OCI-LY7 (cell line): ENCODE measurements around the gene PTGDS. TPM values are rescaled to one million over a fixed set of nuclear protein-coding genes. Genes with fewer than 3 reads are reported as not detected.

Experiments
- BruUV-seq: library from RNA; stranded (reverse); fragments of 400-500 nt; replicated peaks from 2 replicates; lab custom pipeline; 2021; lab: Mats Ljungman, UMichigan
- CTCF ChIA-PET: fragments of 300-600 bp; sonication (Branson Sonifier 250); formaldehyde crosslinking; loops from one replicate; lab custom pipeline; 2022; ENCODE audit warnings: antibody characterized with exemption; ENCODE audit not compliant: unreplicated experiment; lab: Charles Lee
- POLR2A ChIA-PET: fragments of 300-600 bp; sonication (Branson Sonifier 250); formaldehyde crosslinking; loops from one replicate; lab custom pipeline; 2022; ENCODE audit warnings: antibody characterized with exemption; lab: Charles Lee
- DNase-seq: peaks from one replicate; pipeline ENCODE4 v3.0.0-alpha.2; 2015; ENCODE audit warnings: low spot score
- H2AFZ ChIP-seq: fragments of 200-600 bp; sonication (generic), shearing (Covaris generic); 2 replicates; pipeline ENCODE4 v1.6.1; 2014; ENCODE audit warnings: mild to moderate bottlenecking, antibody characterized with exemption, low read length, moderate library complexity
- H3K27ac ChIP-seq: fragments of 200-600 bp; sonication (generic); 2 replicates; pipeline ENCODE4 v1.5.1; 2014; ENCODE audit warnings: mixed run types, low read depth, mild to moderate bottlenecking, moderate library complexity, low read length, inconsistent platforms; ENCODE audit not compliant: poor library complexity, severe bottlenecking
- H3K36me3 ChIP-seq: fragments of 200-600 bp; sonication (generic); 2 replicates; pipeline ENCODE4 v1.6.1; 2014; ENCODE audit warnings: mild to moderate bottlenecking, antibody characterized with exemption, low read length, moderate library complexity, mixed read lengths; ENCODE audit not compliant: insufficient read depth
- H3K4me1 ChIP-seq: fragments of 200-600 bp; sonication (generic); 2 replicates; pipeline ENCODE4 v1.5.1; 2014; ENCODE audit warnings: mild to moderate bottlenecking, low read length; ENCODE audit not compliant: insufficient read depth, poor library complexity, severe bottlenecking
- H3K4me2 ChIP-seq: fragments of 200-600 bp; sonication (generic); 2 replicates; pipeline ENCODE4 v1.6.1; 2014; ENCODE audit warnings: mild to moderate bottlenecking, low read length
- H3K4me3 ChIP-seq: fragments of 200-600 bp; sonication (generic); 2 replicates; pipeline ENCODE4 v1.5.1; 2014; ENCODE audit warnings: mild to moderate bottlenecking, low read depth, low read length; ENCODE audit not compliant: poor library complexity, severe bottlenecking
- H3K79me2 ChIP-seq: fragments of 200-600 bp; sonication (generic); 2 replicates; pipeline ENCODE4 v1.6.1; 2016; ENCODE audit warnings: low read depth, mild to moderate bottlenecking, low read length, moderate library complexity, mixed read lengths; ENCODE audit not compliant: insufficient read depth
- H3K9me2 ChIP-seq: fragments of 200-600 bp; sonication (generic); 2 replicates; pipeline ENCODE4 v1.6.1; 2016; ENCODE audit warnings: mild to moderate bottlenecking, low read length, mixed read lengths; ENCODE audit not compliant: insufficient read depth
- H3K9me3 ChIP-seq: fragments of 200-600 bp; sonication (generic); 2 replicates; pipeline ENCODE4 v1.6.1; 2014; ENCODE audit warnings: mild to moderate bottlenecking, mixed run types, low read length, mixed read lengths
- H4K20me1 ChIP-seq: fragments of 200-600 bp; sonication (generic); 2 replicates; pipeline ENCODE4 v1.6.1; 2014; ENCODE audit warnings: mild to moderate bottlenecking, antibody characterized with exemption, low read length, moderate library complexity, mixed read lengths; ENCODE audit not compliant: insufficient read depth
- EZH2phosphoT487 ChIP-seq: fragments of 200-600 bp; sonication (generic); IDR thresholded peaks from 2 replicates; pipeline ENCODE4 v1.6.1; 2018; ENCODE audit warnings: low read depth, borderline replicate concordance, mild to moderate bottlenecking, mixed run types, antibody characterized with exemption, low read length, moderate library complexity, mixed read lengths
- intact Hi-C: fragments of 100-400 bp; cut with micrococcal nuclease; formaldehyde crosslinking; loops from one replicate; pipeline ENCODE4 v1.10.0; 2022; ENCODE audit not compliant: unreplicated experiment
- total RNA-seq, 2 experiments: library from RNA; depleted of rRNA in 1 of 2; stranded (reverse); fragments of >200 nt in 1 of 2; shearing (Covaris generic) in 1 of 2; gene quantifications; 2 replicates each; pipeline ENCODE4 v1.2.3, GENCODE V29; 2014 to 2022
- TF ChIP-seq, protein P1 (sequence below): fragments of 200-600 bp; sonication (generic); conservative IDR thresholded peaks from 2 replicates; pipeline ENCODE4 v1.5.1; 2014; ENCODE audit warnings: mild to moderate bottlenecking, antibody characterized with exemption, low read length, moderate library complexity, mixed read lengths

The PTGDS gene
- total RNA-seq, 2 experiments from 2014 or later, result not detected

DNA sequence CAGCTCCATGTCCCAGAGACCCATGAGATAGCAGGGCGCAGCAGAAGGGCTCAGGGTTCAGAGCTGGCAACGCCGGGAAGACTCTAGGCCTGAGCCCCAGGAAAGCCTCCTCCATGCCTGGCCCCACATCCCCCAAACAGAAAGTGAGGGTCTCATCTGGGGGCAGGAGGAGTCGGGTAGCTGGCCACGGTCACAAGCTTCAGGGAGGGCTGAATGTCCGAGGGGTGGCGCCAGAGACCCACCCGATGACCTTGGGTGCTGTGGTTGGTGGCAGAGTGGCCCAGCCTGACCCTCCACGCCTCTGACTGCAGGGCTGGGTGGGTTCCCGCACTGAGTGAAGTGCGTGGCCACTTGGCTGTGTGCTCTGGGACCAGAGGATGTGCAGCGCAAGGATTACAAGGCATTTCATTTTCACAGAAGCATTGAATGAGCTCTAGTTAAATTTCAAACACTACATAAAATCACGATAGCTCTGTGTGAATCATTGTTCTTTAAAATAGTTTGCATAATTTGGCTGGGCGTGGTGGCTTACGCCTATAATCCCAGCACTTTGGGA is 29.3 kb upstream of the PTGDS start:
- no peak overlapping the region for H3K27ac ChIP-seq
- H3K9me3 ChIP-seq, result no peaks in the 10 kb centered on the region
- DNase-seq, result peak; percentile 48

GRCh38 chr9:136949239-136949816 is 28.0 kb upstream of the PTGDS start:
- Histone ChIP-seq H3K9me3 (no peaks in the 10 kb centered on the region), H3K4me3 (peak overlapping the region; percentile 72), H3K27ac (peak overlapping the region; percentile 45), H3K36me3 (no peaks in the 10 kb centered on the region), H3K4me2 (peak overlapping the region; percentile 97), H2AFZ (0 out of 2 replicates have a peak overlapping the region, but pooled peaks have one; percentile 11), H3K4me1 (peaks cover 28% of the 10 kb centered on the region), H3K9me2 (no peaks in the 10 kb centered on the region), H3K79me2 (no peaks in the 10 kb centered on the region), H4K20me1 (no peaks in the 10 kb centered on the region)
- POLR2A ChIA-PET, result no interaction called here
- intact Hi-C loops, result no loop called here
- CTCF ChIA-PET, result no interaction called here
- BruUV-seq, result no TSS peak
- TF ChIP-seq, protein P1, sequence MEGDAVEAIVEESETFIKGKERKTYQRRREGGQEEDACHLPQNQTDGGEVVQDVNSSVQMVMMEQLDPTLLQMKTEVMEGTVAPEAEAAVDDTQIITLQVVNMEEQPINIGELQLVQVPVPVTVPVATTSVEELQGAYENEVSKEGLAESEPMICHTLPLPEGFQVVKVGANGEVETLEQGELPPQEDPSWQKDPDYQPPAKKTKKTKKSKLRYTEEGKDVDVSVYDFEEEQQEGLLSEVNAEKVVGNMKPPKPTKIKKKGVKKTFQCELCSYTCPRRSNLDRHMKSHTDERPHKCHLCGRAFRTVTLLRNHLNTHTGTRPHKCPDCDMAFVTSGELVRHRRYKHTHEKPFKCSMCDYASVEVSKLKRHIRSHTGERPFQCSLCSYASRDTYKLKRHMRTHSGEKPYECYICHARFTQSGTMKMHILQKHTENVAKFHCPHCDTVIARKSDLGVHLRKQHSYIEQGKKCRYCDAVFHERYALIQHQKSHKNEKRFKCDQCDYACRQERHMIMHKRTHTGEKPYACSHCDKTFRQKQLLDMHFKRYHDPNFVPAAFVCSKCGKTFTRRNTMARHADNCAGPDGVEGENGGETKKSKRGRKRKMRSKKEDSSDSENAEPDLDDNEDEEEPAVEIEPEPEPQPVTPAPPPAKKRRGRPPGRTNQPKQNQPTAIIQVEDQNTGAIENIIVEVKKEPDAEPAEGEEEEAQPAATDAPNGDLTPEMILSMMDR, result no peak
- no peak for TF ChIP-seq EZH2phosphoT487
- DNase-seq, result no peak

More for the DNA sequence above, 29.3 kb upstream of the PTGDS start:
- no peaks in the 10 kb centered on the region for H4K20me1 ChIP-seq
- 0 out of 2 replicates have a peak, but pooled peaks cover 2% of the 10 kb centered on the region for H3K36me3 ChIP-seq
- CTCF ChIA-PET, result interaction anchor here (0.6 to 1.9 kb wide), 5 partner anchors 30 to 321 kb away, joined by 3 to 8 read pairs (median 3); no protein-coding TSS in a partner anchor
- POLR2A ChIA-PET, result interaction anchor here (0.7 to 1.9 kb wide), 3 partner anchors 87 to 170 kb away, joined by 3 to 6 read pairs (median 4); partner anchors contain the start of gene TMEM141
- H3K4me3 ChIP-seq, result no peak overlapping the region
- H3K4me2 ChIP-seq, result no peak overlapping the region
- peaks cover 9% of the 10 kb centered on the region; the same call in 1 of the 2 replicates for H3K79me2 ChIP-seq
- intact Hi-C loops, result no loop called here
- H2AFZ ChIP-seq, result no peak overlapping the region
- TF ChIP-seq EZH2phosphoT487, result no peak
- TF ChIP-seq, protein P1, result peak; percentile 71
- H3K4me1 ChIP-seq, result peaks cover 33% of the 10 kb centered on the region
- H3K9me2 ChIP-seq, result no peaks in the 10 kb centered on the region
- BruUV-seq, result no TSS peak
